Activated CD4-positive, alpha-beta memory T cell treated with anti-CD3 and anti-CD28 coated beads for 36 hours (primary cell): ENCODE measurements around the gene B3GALT6. TPM values are rescaled to one million over a fixed set of nuclear protein-coding genes. Genes with fewer than 3 reads are reported as not detected.

ENCODE experiments used
- CTCF ChIA-PET: fragments of 350-600 bp; sonication (Branson Sonifier 250); formaldehyde crosslinking; loops from one replicate; lab custom pipeline; 2021; ENCODE audit warnings: antibody characterized with exemption, inconsistent platforms; lab: Charles Lee
- POLR2A ChIA-PET: fragments of 350-600 bp; sonication (Branson Sonifier 250); formaldehyde crosslinking; loops from one replicate; lab custom pipeline; 2021; ENCODE audit warnings: antibody characterized with exemption; lab: Charles Lee
- DNase-seq: peaks from one replicate; pipeline ENCODE4 v3.0.0-alpha.2; 2020
- H3K27ac Mint-ChIP-seq: one replicate; pipeline ENCODE4 v1.8.0; 2021; ENCODE audit warnings: mixed read lengths
- H3K27me3 Mint-ChIP-seq: one replicate; pipeline ENCODE4 v1.8.0; 2021; ENCODE audit warnings: mixed read lengths
- H3K36me3 Mint-ChIP-seq: one replicate; pipeline ENCODE4 v1.8.0; 2021; ENCODE audit warnings: mixed read lengths
- H3K4me1 Mint-ChIP-seq: one replicate; pipeline ENCODE4 v1.8.0; 2021; ENCODE audit warnings: low read depth, mixed read lengths
- H3K4me3 Mint-ChIP-seq: one replicate; pipeline ENCODE4 v1.8.0; 2021; ENCODE audit warnings: mild to moderate bottlenecking, mixed read lengths
- H3K9me3 Mint-ChIP-seq: one replicate; pipeline ENCODE4 v1.8.0; 2021; ENCODE audit warnings: mixed read lengths
- intact Hi-C: fragments of 100-400 bp; cut with micrococcal nuclease; formaldehyde crosslinking; loops from one replicate; pipeline ENCODE4 v1.15.1; 2023
- total RNA-seq, 2 experiments: library from RNA; stranded (reverse); gene quantifications; one replicate each; pipeline ENCODE4 v1.2.3, GENCODE V29; 2021

The B3GALT6 gene
- total RNA-seq, 2 experiments from 2014 or later = 14.6 to 15.5 TPM

GRCh38 chr1:1210726-1211540 is 21.1 kb upstream of the B3GALT6 start:
- ChIA-PET CTCF (interaction anchor here (0.8 to 1.5 kb wide), 2 partner anchors 63 to 81 kb away, joined by 3 read pairs; partner anchors contain the start of gene UBE2J2), POLR2A (interaction anchor here (8.3 kb wide), 1 partner anchor 6 kb away, joined by 107 read pairs; no protein-coding TSS in a partner anchor)
- intact Hi-C loops = no loop called here
- no peaks in the 10 kb centered on the region for H3K9me3 Mint-ChIP-seq
- peak; percentile 10 for DNase-seq
- no peaks in the 10 kb centered on the region for H3K27me3 Mint-ChIP-seq
- H3K4me3 Mint-ChIP-seq = peak overlapping the region; percentile 91
- peaks cover 62% of the 10 kb centered on the region for H3K36me3 Mint-ChIP-seq
- peak overlapping the region; percentile 100 for H3K27ac Mint-ChIP-seq
- H3K4me1 Mint-ChIP-seq = peaks cover 42% of the 10 kb centered on the region

- Mint-ChIP-seq H3K9me3 (no peaks in the 10 kb centered on the region), H3K36me3 (peaks cover 67% of the 10 kb centered on the region), H3K27ac (peak overlapping the region; percentile 100), H3K27me3 (no peaks in the 10 kb centered on the region), H3K4me3 (peak overlapping the region; percentile 91), H3K4me1 (peaks cover 44% of the 10 kb centered on the region)
- ChIA-PET CTCF (interaction anchor here (1.2 to 1.3 kb wide), 2 partner anchors 19 to 91 kb away, joined by 3 read pairs; no protein-coding TSS in a partner anchor), POLR2A (interaction anchor here (0.7 to 0.8 kb wide), 2 partner anchors 19 to 90 kb away, joined by 3 read pairs; no protein-coding TSS in a partner anchor)
- intact Hi-C loops = no loop called here
- DNase-seq = no peak
These were observed 20.2 kb upstream of the B3GALT6 start for GRCh38 chr1:1211541-1212441.

- POLR2A ChIA-PET = interaction anchor here (0.7 to 1.3 kb wide), 3 partner anchors 18 to 91 kb away, joined by 3 read pairs; no protein-coding TSS in a partner anchor
- intact Hi-C loops = no loop called here
- CTCF ChIA-PET = interaction anchor here (1.2 to 2.0 kb wide), 3 partner anchors 18 to 92 kb away, joined by 3 to 6 read pairs (median 3); no protein-coding TSS in a partner anchor
- peaks cover 76% of the 10 kb centered on the region for H3K36me3 Mint-ChIP-seq
- H3K4me3 Mint-ChIP-seq = peak overlapping the region; percentile 81
- no peaks in the 10 kb centered on the region for H3K27me3 Mint-ChIP-seq
- peak; percentile 72 for DNase-seq
- peaks cover 49% of the 10 kb centered on the region for H3K4me1 Mint-ChIP-seq
- H3K9me3 Mint-ChIP-seq = no peaks in the 10 kb centered on the region
- peak overlapping the region; percentile 100 for H3K27ac Mint-ChIP-seq
These were observed 19.2 kb upstream of the B3GALT6 start for GRCh38 chr1:1212780-1213344.

- H3K36me3 Mint-ChIP-seq = peaks cover 78% of the 10 kb centered on the region
- peaks cover 49% of the 10 kb centered on the region for H3K4me1 Mint-ChIP-seq
- H3K27ac Mint-ChIP-seq = peak within 1 kb of the TSS; percentile 100
- intact Hi-C loops = no loop called here
- POLR2A ChIA-PET = interaction anchor here (1.3 to 2.3 kb wide), 2 partner anchors 13 to 17 kb away, joined by 3 to 7 read pairs; no protein-coding TSS in a partner anchor
- H3K9me3 Mint-ChIP-seq = no peaks in the 10 kb centered on the region
- peak within 1 kb of the TSS; percentile 93 for H3K4me3 Mint-ChIP-seq
- CTCF ChIA-PET = interaction anchor here (2.0 kb wide), 1 partner anchor 91 kb away, joined by 6 read pairs; no protein-coding TSS in a partner anchor
- H3K27me3 Mint-ChIP-seq = no peaks in the 10 kb centered on the region
- peak; percentile 73 for DNase-seq
These were observed 18.4 kb upstream of the B3GALT6 start, which contains the start of gene TNFRSF4 for GRCh38 chr1:1213345-1214265. TSS of gene TNFRSF4 (minus strand) at chr1:1214153. CDS start at chr1:1214127, 26 bp downstream.

GRCh38 chr1:1215080-1215676 is 16.9 kb upstream of the B3GALT6 start:
- no peaks in the 10 kb centered on the region for H3K9me3 Mint-ChIP-seq
- peaks cover 80% of the 10 kb centered on the region for H3K36me3 Mint-ChIP-seq
- peak; percentile 63 for DNase-seq
- H3K4me3 Mint-ChIP-seq = peak overlapping the region; percentile 93
- POLR2A ChIA-PET = interaction anchor here (0.8 to 5.7 kb wide), 8 partner anchors 9 to 182 kb away, joined by 3 to 107 read pairs (median 6); partner anchors contain the start of genes B3GALT6, SDF4 and TNFRSF18
- CTCF ChIA-PET = interaction anchor here (0.6 to 3.0 kb wide), 4 partner anchors 8 to 93 kb away, joined by 3 to 18 read pairs (median 6); partner anchors contain the start of genes SDF4 and TNFRSF18
- intact Hi-C loops = loop anchor here (5.0 kb wide), 2 partner anchors 92 to 153 kb away; partner anchors contain the start of genes ACAP3 and PUSL1
- peaks cover 51% of the 10 kb centered on the region for H3K4me1 Mint-ChIP-seq
- H3K27ac Mint-ChIP-seq = peak overlapping the region; percentile 100
- H3K27me3 Mint-ChIP-seq = no peaks in the 10 kb centered on the region

GRCh38 chr1:1215881-1216605 is 16.0 kb upstream of the B3GALT6 start:
- Mint-ChIP-seq H3K4me1 (peaks cover 56% of the 10 kb centered on the region), H3K27ac (peak overlapping the region; percentile 100), H3K27me3 (no peaks in the 10 kb centered on the region), H3K36me3 (peaks cover 80% of the 10 kb centered on the region), H3K4me3 (peak overlapping the region; percentile 93), H3K9me3 (no peaks in the 10 kb centered on the region)
- POLR2A ChIA-PET = interaction anchor here (1.1 to 5.7 kb wide), 9 partner anchors 10 to 183 kb away, joined by 3 to 107 read pairs (median 5); partner anchors contain the start of genes B3GALT6, SDF4 and TNFRSF18
- DNase-seq = no peak
- intact Hi-C loops = loop anchor here (1.0 to 5.0 kb wide), 5 partner anchors 8 to 154 kb away; partner anchors contain the start of genes ACAP3 and PUSL1
- CTCF ChIA-PET = interaction anchor here (1.7 to 3.0 kb wide), 3 partner anchors 9 to 94 kb away, joined by 6 to 18 read pairs (median 9); partner anchors contain the start of gene TNFRSF18

GRCh38 chr1:1216770-1217620 is 15.0 kb upstream of the B3GALT6 start:
- CTCF ChIA-PET = interaction anchor here (1.7 to 3.0 kb wide), 3 partner anchors 10 to 95 kb away, joined by 6 to 18 read pairs (median 9); partner anchors contain the start of gene TNFRSF18
- Mint-ChIP-seq H3K27ac (peak overlapping the region; percentile 100), H3K4me1 (peaks cover 59% of the 10 kb centered on the region), H3K36me3 (peaks cover 82% of the 10 kb centered on the region), H3K27me3 (no peaks in the 10 kb centered on the region), H3K9me3 (no peaks in the 10 kb centered on the region), H3K4me3 (peak overlapping the region; percentile 93)
- POLR2A ChIA-PET = interaction anchor here (0.7 to 5.7 kb wide), 7 partner anchors 11 to 156 kb away, joined by 3 to 107 read pairs (median 3); partner anchors contain the start of genes B3GALT6, SDF4 and TNFRSF18
- intact Hi-C loops = loop anchor here (1.0 to 5.0 kb wide), 5 partner anchors 9 to 155 kb away; partner anchors contain the start of genes ACAP3 and PUSL1
- peak; percentile 88 for DNase-seq
